HepG2 (cell line): ENCODE data around the gene SLC12A5. TPM values are rescaled to one million over a fixed set of nuclear protein-coding genes. Genes with fewer than 3 reads are reported as not detected.

ENCODE experiments used
- AFF4 ChIP-seq: sonication (generic); formaldehyde crosslinking; IDR thresholded peaks from 2 replicates; pipeline ENCODE4 v1.4.0; 2020; ENCODE audit warnings: missing genetic modification reagents
- BORCS8-MEF2B ChIP-seq: sonication (generic); formaldehyde crosslinking; IDR thresholded peaks from 2 replicates; pipeline ENCODE4 v1.8.0; 2022; ENCODE audit warnings: mild to moderate bottlenecking, missing genetic modification reagents
- ELF3 ChIP-seq: IDR thresholded peaks from 2 replicates; pipeline ENCODE4 v1.6.1; 2016; ENCODE audit warnings: missing genetic modification reagents, missing compliant biosample characterization
- FUBP1 ChIP-seq: sonication (generic); formaldehyde crosslinking; IDR thresholded peaks from 2 replicates; pipeline ENCODE4 v1.5.1; 2020; ENCODE audit warnings: missing genetic modification reagents, mild to moderate bottlenecking, borderline replicate concordance
- GTF3A ChIP-seq: sonication (generic); formaldehyde crosslinking; conservative IDR thresholded peaks from 2 replicates; pipeline ENCODE4 v1.4.0; 2020; ENCODE audit warnings: mild to moderate bottlenecking, missing genetic modification reagents
- HMG20A ChIP-seq: IDR thresholded peaks from 2 replicates; pipeline ENCODE4 v1.6.1; 2016; ENCODE audit warnings: borderline replicate concordance
- JUN ChIP-seq: sonication (generic); formaldehyde crosslinking; IDR thresholded peaks from 2 replicates; pipeline ENCODE4 v1.4.0; 2020; ENCODE audit warnings: mild to moderate bottlenecking, missing genetic modification reagents
- MIXL1 ChIP-seq: IDR thresholded peaks from 2 replicates; pipeline ENCODE4 v1.6.1; 2016
- NR2F6 ChIP-seq, 2 experiments: IDR thresholded peaks; 2 replicates each; pipeline ENCODE4 v1.6.1; 2016; ENCODE audit warnings: antibody characterized with exemption in 1 of 2, mild to moderate bottlenecking in 1 of 2
- PHF20 ChIP-seq: sonication (generic); formaldehyde crosslinking; IDR thresholded peaks from 2 replicates; pipeline ENCODE4 v1.5.0; 2020; ENCODE audit warnings: mild to moderate bottlenecking, missing genetic modification reagents
- POLR2A ChIP-seq, 2 experiments: IDR thresholded peaks; 2 replicates each; pipeline ENCODE4 v1.6.1; 2011; ENCODE audit warnings: low read depth in 2 of 2, low read length in 2 of 2, mild to moderate bottlenecking in 1 of 2, moderate library complexity in 1 of 2; ENCODE audit not compliant: insufficient read depth in 1 of 2
- SP5 ChIP-seq: IDR thresholded peaks from 2 replicates; pipeline ENCODE4 v1.6.1; 2016; ENCODE audit warnings: low read depth, borderline replicate concordance
- TRAFD1 ChIP-seq: sonication (generic); formaldehyde crosslinking; IDR thresholded peaks from 2 replicates; pipeline ENCODE4 v1.5.1; 2020; ENCODE audit warnings: missing genetic modification reagents, mild to moderate bottlenecking, borderline replicate concordance
- ZFP36 ChIP-seq: fragments of 150-350 bp; IDR thresholded peaks from 2 replicates; pipeline ENCODE4 v1.6.1; 2018; ENCODE audit warnings: borderline replicate concordance, low read length, low read depth; ENCODE audit not compliant: partially characterized antibody
- ZNF260 ChIP-seq: sonication (generic); formaldehyde crosslinking; IDR thresholded peaks from 2 replicates; pipeline ENCODE4 v1.4.0; 2020; ENCODE audit warnings: missing genetic modification reagents, low read depth, mild to moderate bottlenecking, borderline replicate concordance
- ZNF691 ChIP-seq: sonication (generic); formaldehyde crosslinking; IDR thresholded peaks from 2 replicates; pipeline ENCODE4 v1.4.0; 2020; ENCODE audit warnings: missing genetic modification reagents, low read depth, mild to moderate bottlenecking, borderline replicate concordance
- ZNF83 ChIP-seq: sonication (generic); formaldehyde crosslinking; IDR thresholded peaks from 2 replicates; pipeline ENCODE4 v1.4.0; 2020; ENCODE audit warnings: missing genetic modification reagents, mild to moderate bottlenecking, borderline replicate concordance
- polyA plus RNA-seq, 8 experiments: library from polyadenylated mRNA; depleted of rRNA in 3 of 8; stranded (reverse) in 7 of 8; unstranded in 1 of 8; fragments of >200 nt; fragmentation: Illumina TruSeq in 4 of 8; extraction: Trizol in 4 of 8; gene quantifications; 2 replicates each; pipeline versions ENCODE4 v1.2.1 to v1.2.3, GENCODE V29; 2011 to 2016; ENCODE audit warnings: low read depth in 4 of 8, missing spikeins in 1 of 8, mixed read lengths in 1 of 8; ENCODE audit not compliant: insufficient read depth in 1 of 8
- total RNA-seq, 5 experiments: library from RNA; depleted of rRNA; stranded (reverse); fragments of >200 nt; fragmentation: Illumina TruSeq; extraction: Trizol; gene quantifications; 2 replicates each; pipeline ENCODE4 v1.2.3, GENCODE V29; 2016; ENCODE audit warnings: low read depth in 1 of 5
- TF ChIP-seq, protein P1 (sequence below): sonication (generic); formaldehyde crosslinking; IDR thresholded peaks from 2 replicates; pipeline ENCODE4 v1.5.0; 2020; ENCODE audit warnings: missing genetic modification reagents, mild to moderate bottlenecking, borderline replicate concordance
- TF ChIP-seq, protein P2 (sequence below): sonication (generic); formaldehyde crosslinking; IDR thresholded peaks from 2 replicates; pipeline ENCODE4 v1.5.0; 2020; ENCODE audit warnings: missing genetic modification reagents

SLC12A5 gene
- total and polyA plus RNA-seq, 2 of the 13 experiments (the other 11 are each of a cell fraction or from before 2014, with no cell fraction given): 4.3 to 5.4 TPM

DNA sequence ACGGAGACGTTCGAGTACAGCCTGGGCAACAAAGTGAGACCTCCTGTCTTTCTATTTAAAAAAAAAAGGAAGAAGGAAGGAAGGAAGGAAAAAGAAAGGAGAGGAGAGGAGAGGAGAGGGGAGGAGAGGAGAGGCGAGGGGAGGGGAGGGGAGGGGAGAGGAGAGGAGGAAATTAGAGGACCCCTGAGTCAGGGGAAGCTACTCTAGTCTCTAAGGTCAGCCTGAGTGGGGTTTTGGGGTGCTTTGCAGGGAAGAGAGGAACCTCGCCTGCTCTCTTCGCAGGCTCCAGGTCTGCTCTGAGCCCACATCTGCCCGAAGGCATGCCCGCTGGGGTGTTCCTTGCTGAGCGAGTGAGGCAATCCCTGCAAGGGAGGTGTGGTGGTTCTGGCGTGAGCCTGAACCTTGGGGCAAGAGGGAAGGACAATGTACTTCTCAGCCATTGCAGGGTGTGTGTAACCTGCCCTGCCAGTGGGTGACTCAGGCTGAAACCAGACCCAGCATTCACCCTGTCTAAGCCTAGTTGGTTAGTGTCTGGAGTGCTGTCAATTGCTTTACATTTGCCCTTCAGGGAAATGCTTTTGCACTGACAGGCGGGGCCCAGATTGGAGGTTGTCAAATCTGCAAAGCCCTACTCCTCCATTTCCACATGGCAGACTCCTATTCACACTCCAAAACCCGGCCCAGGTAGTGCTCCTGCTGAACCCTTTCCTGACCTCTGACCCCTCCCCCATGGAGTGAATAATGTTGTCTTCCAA lies 35.6 kb upstream of the SLC12A5 start (continued):
- TF ChIP-seq AFF4 (CRISPR knock-in tag) (no peak), ZFP36 (no peak), SP5 (CRISPR knock-in tag) (no peak), JUN (CRISPR knock-in tag) (0 out of 2 replicates have a peak, but pooled peaks have one; percentile 35), ZNF691 (CRISPR knock-in tag) (peak; percentile 58; the same call in 1 of the 2 replicates), NR2F6 (IDR thresholded peaks at IDR 0.05) (peak; percentile 51; the same call in 1 of the 2 replicates), NR2F6 (CRISPR knock-in tag; IDR thresholded peaks at IDR 0.05) (0 out of 2 replicates have a peak, but pooled peaks have one; percentile 6), GTF3A (CRISPR knock-in tag) (no peak), FUBP1 (CRISPR knock-in tag) (no peak), ZNF83 (CRISPR knock-in tag) (no peak), ELF3 (no peak), BORCS8-MEF2B (no peak), PHF20 (no peak), MIXL1 (CRISPR knock-in tag) (no peak), POLR2A (IDR thresholded peaks at IDR 0.05; ENCODE audit: insufficient read depth in 1 of 2, low read depth in 2 of 2, low read length in 2 of 2) (no peak), HMG20A (CRISPR knock-in tag) (0 out of 2 replicates have a peak, but pooled peaks have one; percentile 26), TRAFD1 (CRISPR knock-in tag) (no peak), ZNF260 (no peak)
- TF ChIP-seq, protein P1, sequence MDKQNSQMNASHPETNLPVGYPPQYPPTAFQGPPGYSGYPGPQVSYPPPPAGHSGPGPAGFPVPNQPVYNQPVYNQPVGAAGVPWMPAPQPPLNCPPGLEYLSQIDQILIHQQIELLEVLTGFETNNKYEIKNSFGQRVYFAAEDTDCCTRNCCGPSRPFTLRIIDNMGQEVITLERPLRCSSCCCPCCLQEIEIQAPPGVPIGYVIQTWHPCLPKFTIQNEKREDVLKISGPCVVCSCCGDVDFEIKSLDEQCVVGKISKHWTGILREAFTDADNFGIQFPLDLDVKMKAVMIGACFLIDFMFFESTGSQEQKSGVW (CRISPR knock-in tag): no peak
- TF ChIP-seq, protein P2, sequence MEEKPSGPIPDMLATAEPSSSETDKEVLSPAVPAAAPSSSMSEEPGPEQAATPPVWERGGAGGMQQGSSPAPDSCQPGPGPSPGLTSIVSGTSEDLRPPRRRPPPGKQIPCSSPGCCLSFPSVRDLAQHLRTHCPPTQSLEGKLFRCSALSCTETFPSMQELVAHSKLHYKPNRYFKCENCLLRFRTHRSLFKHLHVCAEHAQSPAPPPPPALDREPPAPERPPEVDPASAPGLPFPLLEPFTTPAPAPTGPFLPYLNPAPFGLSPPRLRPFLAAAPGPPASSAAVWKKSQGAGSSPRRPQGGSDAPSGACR (CRISPR knock-in tag): no peak
